Measurements from ENCODE around the gene LRRK2. TPM values are rescaled to one million over a fixed set of nuclear protein-coding genes. Genes with fewer than 3 reads are reported as not detected.

Gene LRRK2
- total RNA-seq, 1 donor from 2014 or later, result 37.1 TPM

DNA sequence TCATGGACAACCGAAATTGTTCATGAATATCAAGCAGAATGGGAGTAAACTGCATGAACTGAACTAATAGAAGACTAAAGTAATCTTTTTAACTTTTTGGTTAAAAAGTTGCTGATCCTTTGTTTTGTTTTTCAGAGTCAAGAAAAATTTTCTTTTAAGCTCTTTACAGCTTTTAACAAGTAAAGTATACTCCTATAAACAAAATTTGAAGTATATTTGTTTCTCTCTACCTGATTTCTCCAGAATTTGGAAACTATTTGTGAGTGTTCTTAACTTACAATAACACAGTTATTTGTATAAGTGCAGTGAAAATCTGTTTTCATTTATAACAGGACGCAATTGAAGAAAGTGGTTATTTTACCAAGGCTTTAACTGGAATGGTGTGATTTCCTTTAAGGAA is 12.2 kb upstream of the LRRK2 start:
- intact Hi-C loops (cut with DNase I), result no loop called here
- Histone ChIP-seq H3K9me3 (no peaks in the 10 kb centered on the region), H3K27ac (no peak overlapping the region), H3K27me3 (no peaks in the 10 kb centered on the region), H3K4me1 (peaks cover 16% of the 10 kb centered on the region), H3K36me3 (no peaks in the 10 kb centered on the region), H3K4me3 (no peak overlapping the region)
- TF ChIP-seq POLR2A (IDR thresholded peaks at IDR 0.05) (no peak), POLR2AphosphoS5 (IDR thresholded peaks at IDR 0.05; ENCODE audit: insufficient read depth in 1 of 2, low read depth in 1 of 2) (no peak)
- TF ChIP-seq, protein P1, sequence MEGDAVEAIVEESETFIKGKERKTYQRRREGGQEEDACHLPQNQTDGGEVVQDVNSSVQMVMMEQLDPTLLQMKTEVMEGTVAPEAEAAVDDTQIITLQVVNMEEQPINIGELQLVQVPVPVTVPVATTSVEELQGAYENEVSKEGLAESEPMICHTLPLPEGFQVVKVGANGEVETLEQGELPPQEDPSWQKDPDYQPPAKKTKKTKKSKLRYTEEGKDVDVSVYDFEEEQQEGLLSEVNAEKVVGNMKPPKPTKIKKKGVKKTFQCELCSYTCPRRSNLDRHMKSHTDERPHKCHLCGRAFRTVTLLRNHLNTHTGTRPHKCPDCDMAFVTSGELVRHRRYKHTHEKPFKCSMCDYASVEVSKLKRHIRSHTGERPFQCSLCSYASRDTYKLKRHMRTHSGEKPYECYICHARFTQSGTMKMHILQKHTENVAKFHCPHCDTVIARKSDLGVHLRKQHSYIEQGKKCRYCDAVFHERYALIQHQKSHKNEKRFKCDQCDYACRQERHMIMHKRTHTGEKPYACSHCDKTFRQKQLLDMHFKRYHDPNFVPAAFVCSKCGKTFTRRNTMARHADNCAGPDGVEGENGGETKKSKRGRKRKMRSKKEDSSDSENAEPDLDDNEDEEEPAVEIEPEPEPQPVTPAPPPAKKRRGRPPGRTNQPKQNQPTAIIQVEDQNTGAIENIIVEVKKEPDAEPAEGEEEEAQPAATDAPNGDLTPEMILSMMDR (IDR thresholded peaks at IDR 0.05), result no peak
- DNase-seq (ENCODE audit: extremely low spot score in 2 of 2), result no peak

GRCh38 chr12:40215982-40216381 is 8.8 kb upstream of the LRRK2 start:
- TF ChIP-seq, protein P1 (IDR thresholded peaks at IDR 0.05), result no peak
- TF ChIP-seq POLR2A (IDR thresholded peaks at IDR 0.05) (no peak), POLR2AphosphoS5 (IDR thresholded peaks at IDR 0.05; ENCODE audit: insufficient read depth in 1 of 2, low read depth in 1 of 2) (no peak)

DNA sequence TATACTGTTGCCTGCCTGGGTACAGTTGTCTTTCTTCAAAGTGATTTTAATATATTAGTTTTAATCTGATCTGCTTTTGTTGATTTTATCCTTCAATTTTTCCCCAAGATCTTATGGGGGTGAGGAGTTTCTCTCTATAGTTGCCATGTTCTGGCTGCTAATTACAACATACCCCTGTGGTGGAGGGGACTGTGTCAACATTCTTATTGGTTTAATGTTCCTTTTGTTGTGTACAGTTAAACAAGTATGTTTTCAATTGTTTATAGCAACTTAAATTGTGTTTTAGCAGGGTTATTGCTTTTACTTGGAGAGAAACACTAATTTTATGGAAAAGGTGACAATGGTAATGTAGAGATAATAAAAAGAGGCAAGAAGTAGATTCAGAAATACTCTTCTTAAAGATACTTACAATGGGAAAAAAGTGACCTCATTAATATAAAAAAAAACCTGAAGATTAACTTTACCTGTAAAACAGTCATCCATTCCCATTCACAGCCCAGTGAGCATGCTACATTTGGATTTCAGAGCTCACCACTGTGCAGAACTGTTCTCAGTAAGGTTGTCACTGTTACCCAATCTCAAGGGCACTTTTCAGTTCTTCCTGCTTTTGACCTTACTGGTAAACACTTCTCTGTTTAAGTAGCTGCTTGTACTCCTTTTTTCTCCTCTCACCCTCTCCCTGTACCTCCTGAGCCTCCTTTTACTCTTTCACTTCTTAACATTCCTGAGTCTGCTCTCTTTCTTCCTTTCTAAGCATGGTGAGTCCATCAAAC is 8.1 kb upstream of the LRRK2 start:
- no peak for DNase-seq (ENCODE audit: extremely low spot score in 2 of 2)
- Histone ChIP-seq H3K4me3 (no peak overlapping the region), H3K9me3 (no peaks in the 10 kb centered on the region), H3K27me3 (no peaks in the 10 kb centered on the region), H3K27ac (no peak overlapping the region), H3K4me1 (no peaks in the 10 kb centered on the region), H3K36me3 (no peaks in the 10 kb centered on the region)
- TF ChIP-seq, protein P1 (IDR thresholded peaks at IDR 0.05), result no peak
- TF ChIP-seq POLR2A (IDR thresholded peaks at IDR 0.05) (no peak), POLR2AphosphoS5 (IDR thresholded peaks at IDR 0.05; ENCODE audit: insufficient read depth in 1 of 2, low read depth in 1 of 2) (no peak)
- intact Hi-C loops (cut with DNase I), result no loop called here

More at GRCh38 chr12:40215982-40216381, 8.8 kb upstream of the LRRK2 start:
- Histone ChIP-seq H3K27ac (no peak overlapping the region), H3K27me3 (no peaks in the 10 kb centered on the region), H3K4me3 (no peak overlapping the region), H3K4me1 (no peaks in the 10 kb centered on the region), H3K9me3 (no peaks in the 10 kb centered on the region), H3K36me3 (no peaks in the 10 kb centered on the region)
- no peak for DNase-seq (ENCODE audit: extremely low spot score in 2 of 2)
- intact Hi-C loops (cut with DNase I), result no loop called here

DNA sequence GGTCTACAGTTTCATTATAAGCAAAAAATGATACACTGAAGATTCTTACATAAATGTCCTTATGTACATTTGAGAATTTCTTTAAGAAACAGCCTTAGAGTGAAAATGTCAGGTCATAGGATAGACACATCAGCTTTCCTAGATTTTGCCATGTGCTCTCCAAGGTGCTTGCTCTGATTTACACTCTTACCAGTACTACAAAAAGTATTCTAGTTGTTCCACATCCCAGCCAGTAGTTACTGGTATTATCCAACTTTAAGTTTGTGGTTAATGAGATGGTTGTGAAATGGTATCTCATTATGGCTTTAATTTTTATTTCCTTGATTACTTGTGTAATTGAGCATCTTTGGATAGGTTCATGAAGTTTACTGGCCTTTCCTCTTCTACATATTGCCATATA is 5.0 kb upstream of the LRRK2 start:
- Histone ChIP-seq H3K4me1 (peaks cover 9% of the 10 kb centered on the region), H3K36me3 (no peaks in the 10 kb centered on the region), H3K4me3 (no peak overlapping the region), H3K27me3 (no peaks in the 10 kb centered on the region), H3K9me3 (no peaks in the 10 kb centered on the region), H3K27ac (no peak overlapping the region)
- TF ChIP-seq, protein P1 (IDR thresholded peaks at IDR 0.05), result no peak
- TF ChIP-seq POLR2A (IDR thresholded peaks at IDR 0.05), result no peak
- TF ChIP-seq POLR2AphosphoS5 (IDR thresholded peaks at IDR 0.05; ENCODE audit: insufficient read depth in 1 of 2, low read depth in 1 of 2), result no peak
- intact Hi-C loops (cut with DNase I), result no loop called here
- no peak for DNase-seq (ENCODE audit: extremely low spot score in 2 of 2)

DNA sequence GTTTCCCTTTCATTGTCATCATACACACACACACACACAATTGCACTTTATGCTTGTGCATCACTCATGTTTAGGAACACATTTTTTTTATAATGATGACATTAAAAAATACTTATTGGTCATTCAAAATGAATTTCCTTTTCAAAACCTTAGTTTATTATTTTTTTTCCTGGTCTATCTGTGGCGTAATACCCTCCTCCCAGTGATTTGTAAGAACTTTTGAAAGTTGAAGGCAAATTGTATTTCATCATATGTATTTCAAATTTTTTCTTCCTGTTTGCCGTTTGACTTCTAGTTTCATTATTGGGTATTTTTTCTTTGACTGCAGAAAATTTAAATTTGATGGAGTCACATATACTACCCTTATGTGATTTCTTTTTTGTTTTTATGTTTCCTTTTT is 2.5 kb upstream of the LRRK2 start:
- no peaks in the 10 kb centered on the region for H3K36me3 ChIP-seq
- intact Hi-C loops (cut with DNase I), result no loop called here
- no peak overlapping the region for H3K27ac ChIP-seq
- H3K4me1 ChIP-seq, result peaks cover 12% of the 10 kb centered on the region
- no peaks in the 10 kb centered on the region for H3K27me3 ChIP-seq
- DNase-seq (ENCODE audit: extremely low spot score in 2 of 2), result no peak
- H3K4me3 ChIP-seq, result no peak overlapping the region
- TF ChIP-seq POLR2AphosphoS5 (IDR thresholded peaks at IDR 0.05; ENCODE audit: insufficient read depth in 1 of 2, low read depth in 1 of 2) (no peak), POLR2A (IDR thresholded peaks at IDR 0.05) (no peak)
- TF ChIP-seq, protein P1 (IDR thresholded peaks at IDR 0.05), result no peak
- H3K9me3 ChIP-seq, result no peaks in the 10 kb centered on the region

Data from vagina (tissue), 2 donors.